MM.1S (cell line): Measurements from ENCODE around the gene EBF4.

Source experiments
- CTCF ChIP-seq: fragments of 300-600 bp; sonication (generic); IDR thresholded peaks from 2 replicates; pipeline ENCODE4 v1.5.1; 2016; ENCODE audit warnings: antibody characterized with exemption, low read length, mixed read lengths
- EZH2 ChIP-seq: fragments of 300-600 bp; sonication (generic); optimal IDR thresholded peaks from 2 replicates; pipeline ENCODE3; 2017; ENCODE audit warnings: low read depth, mild to moderate bottlenecking, antibody characterized with exemption, low read length, mixed read lengths

DNA sequence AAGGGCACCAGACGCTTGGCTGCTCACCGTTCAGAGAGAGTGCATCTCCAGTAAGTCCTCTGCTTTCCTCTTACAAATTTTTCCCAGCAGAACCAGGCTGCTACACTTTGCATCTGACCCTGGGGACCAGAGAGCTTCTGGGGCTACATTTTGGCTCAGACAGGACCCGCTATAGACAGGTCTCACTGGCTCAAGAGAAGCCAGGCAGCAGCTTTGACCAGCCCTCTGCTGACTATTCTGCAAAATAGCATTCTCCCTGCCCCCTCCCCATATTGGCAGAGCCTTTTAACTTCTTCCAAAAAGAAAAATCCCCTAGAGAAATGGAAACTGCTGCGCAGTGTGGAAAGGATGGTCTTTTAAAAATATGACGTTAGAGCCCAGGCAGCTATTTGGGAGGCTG is 70.6 kb downstream of the EBF4 start:
- TF ChIP-seq CTCF = no peak
- TF ChIP-seq EZH2 = no peak
